Ishikawa (cell line): Measurements from ENCODE around the gene ACTRT2.

Experiments used
- CREB1 ChIP-seq: IDR thresholded peaks from 2 replicates; pipeline ENCODE4 v1.6.1; 2012; ENCODE audit warnings: low read depth
- EGR1 ChIP-seq: IDR thresholded peaks from 2 replicates; pipeline ENCODE4 v1.6.1; 2012
- EP300 ChIP-seq: IDR thresholded peaks from 2 replicates; pipeline ENCODE4 v1.6.1; 2012; ENCODE audit warnings: borderline replicate concordance
- FOXM1 ChIP-seq: IDR thresholded peaks from 2 replicates; pipeline ENCODE4 v1.6.1; 2012; ENCODE audit warnings: low read depth, borderline replicate concordance
- RAD21 ChIP-seq: IDR thresholded peaks from 2 replicates; pipeline ENCODE4 v1.6.1; 2012; ENCODE audit warnings: low read depth
- TAF1 ChIP-seq: IDR thresholded peaks from 2 replicates; pipeline ENCODE4 v1.6.1; 2012; ENCODE audit warnings: low read depth, mild to moderate bottlenecking
- TCF12 ChIP-seq: IDR thresholded peaks from 2 replicates; pipeline ENCODE4 v1.6.1; 2012; ENCODE audit warnings: low read depth
- TEAD4 ChIP-seq: IDR thresholded peaks from 2 replicates; pipeline ENCODE4 v1.6.1; 2012
- YY1 ChIP-seq: IDR thresholded peaks from 2 replicates; pipeline ENCODE4 v1.6.1; 2012; ENCODE audit warnings: low read depth
- ZBTB7A ChIP-seq: IDR thresholded peaks from 2 replicates; pipeline ENCODE4 v1.6.1; 2012; ENCODE audit warnings: low read depth
- TF ChIP-seq, protein P1 (sequence below): IDR thresholded peaks from 2 replicates; pipeline ENCODE4 v1.6.1; 2012; ENCODE audit warnings: low read depth, mild to moderate bottlenecking
- TF ChIP-seq, protein P2 (sequence below): IDR thresholded peaks from 2 replicates; pipeline ENCODE4 v1.6.1; 2012
- TF ChIP-seq, protein P3 (sequence below): IDR thresholded peaks from 2 replicates; pipeline ENCODE4 v1.6.1; 2012

DNA sequence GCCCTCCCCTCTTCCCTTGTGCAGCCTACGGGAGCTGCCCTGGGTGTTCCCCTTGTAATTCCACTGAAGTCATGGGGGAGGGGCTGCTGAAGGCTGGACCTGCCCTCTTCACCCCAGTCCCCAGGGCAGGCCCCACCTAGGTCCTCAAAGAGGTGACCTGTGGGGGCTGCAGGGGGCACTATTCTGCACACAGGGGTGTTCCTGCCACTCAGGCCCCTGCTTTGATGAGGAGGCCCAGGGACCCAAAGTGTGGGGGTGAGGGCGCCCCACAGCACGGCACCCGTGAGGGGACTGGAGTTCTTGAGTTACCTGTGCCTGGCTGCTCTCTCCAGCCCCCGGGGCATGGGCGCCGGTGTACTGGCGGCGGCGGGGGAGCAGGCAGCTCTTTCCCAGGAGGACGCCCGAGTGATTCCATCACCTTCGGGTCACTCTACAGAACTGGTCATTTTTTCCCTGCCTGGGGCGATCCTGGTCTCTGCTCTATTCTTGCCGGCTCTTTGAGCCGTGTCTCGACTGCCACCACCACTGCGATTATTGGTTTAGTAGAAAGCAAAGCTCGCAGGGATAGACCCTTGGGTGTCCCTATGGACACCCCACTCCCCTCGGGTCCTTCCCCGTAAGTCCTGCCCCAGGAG, 40.8 kb downstream of the ACTRT2 start:
- TF ChIP-seq EP300 (no peak), TEAD4 (no peak), FOXM1 (no peak), CREB1 (no peak), ZBTB7A (no peak), EGR1 (no peak), TAF1 (no peak), YY1 (no peak), RAD21 (no peak), TCF12 (no peak)
- TF ChIP-seq, protein P1, sequence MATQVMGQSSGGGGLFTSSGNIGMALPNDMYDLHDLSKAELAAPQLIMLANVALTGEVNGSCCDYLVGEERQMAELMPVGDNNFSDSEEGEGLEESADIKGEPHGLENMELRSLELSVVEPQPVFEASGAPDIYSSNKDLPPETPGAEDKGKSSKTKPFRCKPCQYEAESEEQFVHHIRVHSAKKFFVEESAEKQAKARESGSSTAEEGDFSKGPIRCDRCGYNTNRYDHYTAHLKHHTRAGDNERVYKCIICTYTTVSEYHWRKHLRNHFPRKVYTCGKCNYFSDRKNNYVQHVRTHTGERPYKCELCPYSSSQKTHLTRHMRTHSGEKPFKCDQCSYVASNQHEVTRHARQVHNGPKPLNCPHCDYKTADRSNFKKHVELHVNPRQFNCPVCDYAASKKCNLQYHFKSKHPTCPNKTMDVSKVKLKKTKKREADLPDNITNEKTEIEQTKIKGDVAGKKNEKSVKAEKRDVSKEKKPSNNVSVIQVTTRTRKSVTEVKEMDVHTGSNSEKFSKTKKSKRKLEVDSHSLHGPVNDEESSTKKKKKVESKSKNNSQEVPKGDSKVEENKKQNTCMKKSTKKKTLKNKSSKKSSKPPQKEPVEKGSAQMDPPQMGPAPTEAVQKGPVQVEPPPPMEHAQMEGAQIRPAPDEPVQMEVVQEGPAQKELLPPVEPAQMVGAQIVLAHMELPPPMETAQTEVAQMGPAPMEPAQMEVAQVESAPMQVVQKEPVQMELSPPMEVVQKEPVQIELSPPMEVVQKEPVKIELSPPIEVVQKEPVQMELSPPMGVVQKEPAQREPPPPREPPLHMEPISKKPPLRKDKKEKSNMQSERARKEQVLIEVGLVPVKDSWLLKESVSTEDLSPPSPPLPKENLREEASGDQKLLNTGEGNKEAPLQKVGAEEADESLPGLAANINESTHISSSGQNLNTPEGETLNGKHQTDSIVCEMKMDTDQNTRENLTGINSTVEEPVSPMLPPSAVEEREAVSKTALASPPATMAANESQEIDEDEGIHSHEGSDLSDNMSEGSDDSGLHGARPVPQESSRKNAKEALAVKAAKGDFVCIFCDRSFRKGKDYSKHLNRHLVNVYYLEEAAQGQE, result no peak
- TF ChIP-seq, protein P2, sequence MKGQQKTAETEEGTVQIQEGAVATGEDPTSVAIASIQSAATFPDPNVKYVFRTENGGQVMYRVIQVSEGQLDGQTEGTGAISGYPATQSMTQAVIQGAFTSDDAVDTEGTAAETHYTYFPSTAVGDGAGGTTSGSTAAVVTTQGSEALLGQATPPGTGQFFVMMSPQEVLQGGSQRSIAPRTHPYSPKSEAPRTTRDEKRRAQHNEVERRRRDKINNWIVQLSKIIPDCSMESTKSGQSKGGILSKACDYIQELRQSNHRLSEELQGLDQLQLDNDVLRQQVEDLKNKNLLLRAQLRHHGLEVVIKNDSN, result no peak
- TF ChIP-seq, protein P3, sequence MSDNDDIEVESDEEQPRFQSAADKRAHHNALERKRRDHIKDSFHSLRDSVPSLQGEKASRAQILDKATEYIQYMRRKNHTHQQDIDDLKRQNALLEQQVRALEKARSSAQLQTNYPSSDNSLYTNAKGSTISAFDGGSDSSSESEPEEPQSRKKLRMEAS, result no peak
